ENCODE measurements around the gene TTLL13.
A peak's percentile ranks its signal among the peaks of the same experiment; 100 is the strongest.
"Not testable (repeated sequence)": the region's sequence is repeated elsewhere in the genome, so short reads cannot be mapped to it uniquely, and the experiment has no call there.

Gene TTLL13

GRCh38 chr15:90234096-90234988 is 15.0 kb upstream of the TTLL13 start, which contains the start of gene GDPGP1:
TSS of gene GDPGP1 (plus strand) at chr15:90234209. CDS start at chr15:90240909, 6,700 bp downstream.
- peak in 1 of 3 donors; percentile 93 for DNase-seq (ENCODE audit: low read depth in 3 of 3, low spot score in 1 of 3)

- DNase-seq (ENCODE audit: low read depth in 3 of 3, low spot score in 1 of 3) = no peak
Measured at GRCh38 chr15:90239371-90239770, 10.0 kb upstream of the TTLL13 start.

GRCh38 chr15:90240856-90241255 is 8.5 kb upstream of the TTLL13 start:
- DNase-seq (ENCODE audit: low read depth in 3 of 3, low spot score in 1 of 3) = no peak

DNA sequence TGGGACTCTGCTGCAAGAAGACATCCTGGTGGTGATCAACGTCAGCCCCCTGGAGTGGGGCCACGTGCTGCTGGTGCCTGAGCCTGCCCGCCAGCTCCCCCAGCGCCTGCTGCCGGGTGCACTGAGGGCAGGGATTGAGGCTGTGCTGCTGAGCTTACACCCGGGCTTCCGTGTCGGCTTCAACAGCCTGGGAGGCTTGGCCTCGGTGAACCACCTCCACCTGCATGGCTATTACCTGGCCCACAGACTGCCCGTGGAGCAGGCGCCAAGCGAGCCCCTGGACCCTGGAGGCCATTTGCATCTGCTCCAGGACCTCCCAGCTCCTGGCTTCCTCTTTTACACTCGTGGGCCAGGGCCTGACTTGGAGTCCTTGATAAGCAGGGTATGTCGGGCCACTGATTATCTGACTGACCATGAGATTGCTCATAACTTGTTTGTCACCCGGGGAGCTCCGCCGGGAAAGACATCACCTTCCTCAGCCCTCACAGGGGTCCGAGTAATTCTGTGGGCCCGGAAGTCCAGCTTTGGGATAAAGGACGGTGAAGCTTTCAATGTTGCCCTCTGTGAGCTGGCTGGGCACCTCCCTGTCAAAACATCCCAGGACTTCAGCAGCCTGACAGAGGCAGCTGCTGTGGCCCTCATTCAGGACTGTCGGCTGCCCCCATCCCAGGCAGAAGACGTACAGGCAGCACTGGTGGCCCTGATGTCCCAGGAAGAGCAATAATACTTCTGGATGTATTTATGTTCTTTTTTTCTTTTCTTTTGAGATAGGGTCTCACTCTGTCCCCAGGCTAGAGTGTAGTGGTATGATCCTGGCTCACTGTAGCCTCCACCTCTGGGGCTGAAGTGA is 7.8 kb upstream of the TTLL13 start:
- no peak for DNase-seq (ENCODE audit: low read depth in 3 of 3, low spot score in 1 of 3)

DNA sequence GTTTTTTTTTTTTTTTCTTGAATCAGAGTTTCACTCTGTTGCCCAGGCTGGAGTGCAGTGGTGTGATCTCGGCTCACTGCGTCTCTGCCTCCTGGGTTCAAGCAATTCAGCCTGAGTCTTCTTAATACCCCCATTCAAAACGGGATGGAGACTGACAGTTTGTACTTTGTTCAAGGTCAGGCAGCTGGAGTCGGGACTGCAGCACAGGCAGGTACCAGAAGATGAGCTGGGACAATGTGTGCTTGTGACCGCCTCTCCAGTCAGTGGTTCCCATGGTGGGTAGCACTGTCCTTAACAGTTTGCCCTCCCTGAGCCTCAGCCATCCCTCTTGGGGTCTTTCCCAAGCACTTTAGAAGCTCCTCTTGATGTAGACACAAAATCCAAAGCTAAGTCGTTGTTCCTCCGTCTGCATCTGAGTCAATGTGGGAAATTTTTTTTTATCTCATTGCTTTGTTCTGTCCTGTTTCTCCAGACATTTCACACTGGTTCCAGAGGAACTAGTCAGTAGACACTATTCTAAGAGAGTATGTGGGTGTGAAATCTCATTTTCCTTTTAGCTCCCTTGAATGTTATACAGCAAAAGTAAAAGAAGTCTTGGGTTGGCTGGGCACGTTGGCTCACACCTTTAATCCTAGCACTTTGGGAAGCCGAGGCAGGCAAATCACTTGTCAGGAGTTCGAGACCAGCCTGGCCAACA is 5.3 kb upstream of the TTLL13 start:
- DNase-seq (ENCODE audit: low read depth in 3 of 3, low spot score in 1 of 3) = no peak

GRCh38 chr15:90248789-90249202 is 560 bp upstream of the TTLL13 start:
- DNase-seq (ENCODE audit: low read depth in 3 of 3, low spot score in 1 of 3) = no peak

- no peak for DNase-seq (ENCODE audit: low read depth in 3 of 3, low spot score in 1 of 3)
Measured at GRCh38 chr15:90257776-90258175, 8.4 kb downstream of the TTLL13 start.

- DNase-seq (ENCODE audit: low read depth in 3 of 3, low spot score in 1 of 3) = no peak
Measured at GRCh38 chr15:90259524-90259923, 10.2 kb downstream of the TTLL13 start.

- not testable (repeated sequence) for DNase-seq (ENCODE audit: low read depth in 3 of 3, low spot score in 1 of 3)
Measured at GRCh38 chr15:90260731-90261130, 11.4 kb downstream of the TTLL13 start.

- DNase-seq (ENCODE audit: low read depth in 3 of 3, low spot score in 1 of 3) = no peak
Measured at GRCh38 chr15:90261811-90262210, 12.5 kb downstream of the TTLL13 start.

- no peak for DNase-seq (ENCODE audit: low read depth in 3 of 3, low spot score in 1 of 3)
Measured at GRCh38 chr15:90262426-90262825, 13.1 kb downstream of the TTLL13 start.

DNA sequence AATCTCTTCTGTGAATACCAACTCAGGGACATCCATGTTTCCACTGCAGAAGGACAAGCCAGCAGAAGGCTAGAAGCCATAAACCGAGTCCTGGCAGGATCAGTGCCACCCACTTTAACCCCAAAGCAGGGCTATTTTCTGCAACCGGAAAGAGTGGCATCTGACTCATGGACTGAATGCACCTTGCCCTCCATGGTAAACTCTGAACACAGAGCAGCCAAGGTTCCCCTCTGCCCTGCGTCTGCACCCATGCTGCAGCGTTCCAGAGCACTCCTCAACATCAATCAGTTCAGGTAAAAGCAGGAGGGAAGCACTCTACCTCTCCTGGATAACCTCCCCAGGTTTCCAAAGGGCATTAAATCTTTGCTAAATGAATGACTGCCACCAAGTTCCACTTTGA is 15.3 kb downstream of the TTLL13 start:
- DNase-seq (ENCODE audit: low read depth in 3 of 3, low spot score in 1 of 3) = peak in 1 of 3 donors; percentile 8

- DNase-seq (ENCODE audit: low read depth in 3 of 3, low spot score in 1 of 3) = peak; percentile 70 to 80 (median 74)
Measured at GRCh38 chr15:90265271-90266060, 16.1 kb downstream of the TTLL13 start, which contains the start of gene NGRN. TSS of gene NGRN (plus strand) at chr15:90265672. CDS start at chr15:90265713, 41 bp downstream.

DNA sequence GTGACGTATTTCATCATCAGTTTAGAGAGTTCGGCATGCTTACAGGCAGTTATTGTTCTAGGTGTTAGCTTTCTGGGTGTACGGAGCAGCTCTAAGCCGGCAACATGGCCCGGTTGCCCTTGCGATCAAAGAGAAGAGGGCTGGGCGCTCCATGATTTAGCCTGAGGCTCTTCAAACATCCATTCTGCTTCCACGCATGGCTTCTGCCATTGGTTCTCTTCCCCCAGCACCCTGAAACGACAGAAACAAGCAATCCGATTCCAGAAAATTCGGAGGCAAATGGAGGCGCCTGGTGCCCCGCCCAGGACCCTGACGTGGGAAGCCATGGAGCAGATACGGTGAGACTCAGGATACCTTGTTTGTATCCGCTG is 16.7 kb downstream of the TTLL13 start:
- DNase-seq (ENCODE audit: low read depth in 3 of 3, low spot score in 1 of 3) = peak in 1 of 3 donors; percentile 22

DNA sequence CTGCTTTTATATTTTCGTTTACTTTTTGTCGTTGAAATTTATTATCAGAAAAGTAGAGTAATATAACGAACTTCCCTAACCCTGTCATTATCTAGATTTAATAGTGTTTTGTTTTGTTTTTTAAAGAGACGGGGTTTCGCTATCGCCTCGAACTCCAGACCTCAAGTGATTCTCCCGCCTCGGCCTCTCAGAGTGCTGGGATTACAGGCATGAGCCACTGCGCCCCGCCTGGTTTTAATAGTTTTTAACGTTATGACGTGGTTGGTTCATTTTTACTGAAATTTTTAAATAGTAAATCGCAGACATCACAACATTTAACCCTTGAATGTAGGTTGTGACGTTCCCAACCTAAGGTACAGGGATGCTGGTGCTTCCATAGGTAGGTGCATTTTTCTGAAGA is 17.1 kb downstream of the TTLL13 start:
- no peak for DNase-seq (ENCODE audit: low read depth in 3 of 3, low spot score in 1 of 3)

- DNase-seq (ENCODE audit: low read depth in 3 of 3, low spot score in 1 of 3) = no peak
Measured at GRCh38 chr15:90268415-90268814, 19.1 kb downstream of the TTLL13 start.

- DNase-seq (ENCODE audit: low read depth in 3 of 3, low spot score in 1 of 3) = no peak
Measured at GRCh38 chr15:90270502-90271150, 21.3 kb downstream of the TTLL13 start.

DNA sequence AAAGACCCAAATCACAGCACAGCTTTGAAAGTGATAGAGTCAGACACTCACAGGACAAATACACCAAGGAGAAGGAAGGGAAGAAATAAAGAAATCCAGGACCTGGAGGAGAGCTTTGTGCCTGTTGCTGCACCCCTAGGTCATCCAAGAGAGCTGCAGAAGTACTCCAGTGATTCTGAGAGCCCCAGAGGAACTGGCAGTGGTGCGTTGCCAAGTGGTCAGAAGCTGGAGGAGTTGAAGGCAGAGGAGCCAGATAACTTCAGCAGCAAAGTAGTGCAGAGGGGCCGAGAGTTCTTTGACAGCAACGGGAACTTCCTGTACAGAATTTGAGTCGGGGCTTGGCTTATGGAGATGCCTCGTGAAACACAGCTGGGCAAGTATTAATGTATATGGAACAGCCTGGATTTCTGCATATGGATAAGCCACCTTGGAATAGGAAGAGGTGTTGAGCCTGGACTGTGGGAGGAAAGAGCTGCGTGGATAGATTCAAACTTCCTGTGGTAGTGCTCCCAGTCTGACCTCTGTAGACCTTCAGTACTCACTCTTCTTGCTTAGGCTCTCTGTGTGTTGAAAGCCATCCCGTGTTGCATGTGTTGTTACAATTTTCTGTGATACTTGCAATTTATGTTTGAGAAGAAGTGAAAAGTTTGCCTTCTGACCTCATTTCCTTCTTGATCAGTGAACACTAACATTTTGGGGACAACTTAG is 22.3 kb downstream of the TTLL13 start:
- DNase-seq (ENCODE audit: low read depth in 3 of 3, low spot score in 1 of 3) = no peak

DNA sequence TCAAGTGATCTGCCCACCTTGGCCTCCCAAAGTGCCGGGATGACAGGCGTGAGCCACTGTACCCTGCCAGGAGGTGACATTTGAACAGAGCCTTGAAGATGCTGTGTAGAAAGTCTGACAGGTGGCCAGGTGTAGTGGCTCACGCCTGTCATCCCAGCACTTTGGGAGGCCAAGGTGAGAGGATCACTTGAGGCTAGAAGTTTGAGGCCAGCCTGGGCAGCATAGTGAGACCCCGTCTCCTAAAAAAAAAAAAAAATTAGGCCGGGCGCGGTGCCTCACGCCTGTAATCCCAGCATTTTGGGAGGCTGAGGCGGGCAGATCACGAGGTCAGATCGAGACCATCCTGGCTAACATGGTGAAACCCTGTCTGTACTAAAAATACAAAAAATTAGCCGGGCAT is 29.1 kb downstream of the TTLL13 start:
- not testable (repeated sequence) for DNase-seq (ENCODE audit: low read depth in 3 of 3, low spot score in 1 of 3)

All from stimulated activated CD4-positive, alpha-beta T cell treated with anti-CD3 and anti-CD28 coated beads, TNF-alpha, amount 100 ng/mL, for 1 hour (primary cell).